GM21619 (cell line): ENCODE data around the gene RFT1.
A peak's percentile ranks its signal among the peaks of the same experiment; 100 is the strongest.

Experiments used
- ATAC-seq: cut with Tn5 transposase; IDR thresholded peaks from one replicate; pipeline ENCODE4 v1.9.1; 2021; ENCODE audit not compliant: unreplicated experiment

Gene RFT1, protein sequence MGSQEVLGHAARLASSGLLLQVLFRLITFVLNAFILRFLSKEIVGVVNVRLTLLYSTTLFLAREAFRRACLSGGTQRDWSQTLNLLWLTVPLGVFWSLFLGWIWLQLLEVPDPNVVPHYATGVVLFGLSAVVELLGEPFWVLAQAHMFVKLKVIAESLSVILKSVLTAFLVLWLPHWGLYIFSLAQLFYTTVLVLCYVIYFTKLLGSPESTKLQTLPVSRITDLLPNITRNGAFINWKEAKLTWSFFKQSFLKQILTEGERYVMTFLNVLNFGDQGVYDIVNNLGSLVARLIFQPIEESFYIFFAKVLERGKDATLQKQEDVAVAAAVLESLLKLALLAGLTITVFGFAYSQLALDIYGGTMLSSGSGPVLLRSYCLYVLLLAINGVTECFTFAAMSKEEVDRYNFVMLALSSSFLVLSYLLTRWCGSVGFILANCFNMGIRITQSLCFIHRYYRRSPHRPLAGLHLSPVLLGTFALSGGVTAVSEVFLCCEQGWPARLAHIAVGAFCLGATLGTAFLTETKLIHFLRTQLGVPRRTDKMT

DNA sequence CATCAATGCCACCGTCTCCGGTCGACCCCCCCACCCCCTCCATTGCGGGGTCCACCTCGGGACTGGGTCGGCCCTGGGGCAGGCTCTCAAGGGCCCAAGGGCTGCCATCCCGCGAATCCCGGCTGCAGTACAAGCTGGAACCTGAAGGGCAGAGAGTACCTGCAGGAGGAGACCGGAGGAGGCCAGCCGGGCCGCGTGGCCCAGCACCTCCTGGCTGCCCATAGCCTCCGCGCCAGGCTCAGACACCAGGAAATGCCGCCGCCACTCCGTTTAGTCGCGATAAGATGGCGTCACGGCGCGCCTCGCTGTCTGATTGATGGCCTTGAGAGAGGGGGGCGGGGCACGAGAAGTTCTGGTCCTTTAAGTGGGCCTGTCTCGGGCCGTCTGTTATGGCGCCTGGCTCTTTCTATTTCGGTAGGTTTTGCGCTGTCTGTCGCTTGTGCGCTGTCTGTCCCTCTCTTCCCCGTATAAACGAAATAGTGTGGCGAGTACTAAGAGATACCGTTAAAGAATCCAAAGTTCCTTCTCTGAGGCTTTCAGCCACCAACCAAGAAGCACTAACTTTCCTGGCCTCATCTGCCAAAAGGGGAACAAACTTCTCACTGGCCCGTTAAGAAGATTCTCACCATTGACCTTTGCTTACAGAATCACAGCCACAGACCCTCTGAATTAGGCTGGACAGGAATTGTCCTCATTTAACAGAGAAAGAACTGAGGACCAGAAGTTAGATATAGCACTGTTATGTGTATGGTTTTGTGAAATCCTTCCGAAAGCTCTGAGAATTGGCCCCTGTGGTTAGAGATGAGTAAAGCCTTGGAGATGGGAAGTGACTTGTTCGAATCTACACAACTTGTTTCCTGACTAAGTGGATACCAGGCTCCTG, at the start of gene RFT1:
TSS of gene RFT1 (minus strand) at position 257 of the 883 bp plus-strand sequence. CDS start at position 222, 35 bp downstream.
- peak; percentile 75 for ATAC-seq

DNA sequence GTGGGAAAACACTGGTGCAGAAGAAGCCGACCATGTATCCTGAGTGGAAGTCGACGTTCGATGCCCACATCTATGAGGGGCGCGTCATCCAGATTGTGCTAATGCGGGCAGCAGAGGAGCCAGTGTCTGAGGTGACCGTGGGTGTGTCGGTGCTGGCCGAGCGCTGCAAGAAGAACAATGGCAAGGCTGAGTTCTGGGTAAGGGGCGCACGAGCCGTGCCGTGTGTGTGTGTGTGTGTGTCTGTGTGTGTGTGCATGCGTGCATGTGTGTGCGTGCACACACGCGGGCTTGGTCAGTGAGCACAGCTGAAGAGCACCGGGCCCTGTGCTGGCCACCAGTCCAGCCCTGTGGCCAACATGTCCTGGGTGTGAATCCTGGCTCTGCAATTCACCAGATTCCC, 49.3 kb upstream of the RFT1 start:
- no peak for ATAC-seq

DNA sequence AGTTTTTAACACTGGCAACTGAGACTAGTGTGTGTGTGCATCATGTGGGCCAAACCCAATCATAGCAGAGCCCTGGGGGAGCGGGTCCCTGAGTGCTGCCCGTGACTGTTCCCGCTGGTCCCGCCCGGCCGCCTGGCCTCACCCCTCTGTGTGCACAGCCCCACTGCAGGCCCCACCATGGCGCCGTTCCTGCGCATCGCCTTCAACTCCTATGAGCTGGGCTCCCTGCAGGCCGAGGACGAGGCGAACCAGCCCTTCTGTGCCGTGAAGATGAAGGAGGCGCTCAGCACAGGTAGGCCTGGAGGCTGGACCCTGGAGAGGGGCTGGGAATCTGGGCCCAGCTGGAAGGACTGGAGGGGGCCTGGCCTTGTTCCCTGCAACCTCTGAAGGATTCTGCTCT, 48.0 kb upstream of the RFT1 start:
- ATAC-seq: no peak

DNA sequence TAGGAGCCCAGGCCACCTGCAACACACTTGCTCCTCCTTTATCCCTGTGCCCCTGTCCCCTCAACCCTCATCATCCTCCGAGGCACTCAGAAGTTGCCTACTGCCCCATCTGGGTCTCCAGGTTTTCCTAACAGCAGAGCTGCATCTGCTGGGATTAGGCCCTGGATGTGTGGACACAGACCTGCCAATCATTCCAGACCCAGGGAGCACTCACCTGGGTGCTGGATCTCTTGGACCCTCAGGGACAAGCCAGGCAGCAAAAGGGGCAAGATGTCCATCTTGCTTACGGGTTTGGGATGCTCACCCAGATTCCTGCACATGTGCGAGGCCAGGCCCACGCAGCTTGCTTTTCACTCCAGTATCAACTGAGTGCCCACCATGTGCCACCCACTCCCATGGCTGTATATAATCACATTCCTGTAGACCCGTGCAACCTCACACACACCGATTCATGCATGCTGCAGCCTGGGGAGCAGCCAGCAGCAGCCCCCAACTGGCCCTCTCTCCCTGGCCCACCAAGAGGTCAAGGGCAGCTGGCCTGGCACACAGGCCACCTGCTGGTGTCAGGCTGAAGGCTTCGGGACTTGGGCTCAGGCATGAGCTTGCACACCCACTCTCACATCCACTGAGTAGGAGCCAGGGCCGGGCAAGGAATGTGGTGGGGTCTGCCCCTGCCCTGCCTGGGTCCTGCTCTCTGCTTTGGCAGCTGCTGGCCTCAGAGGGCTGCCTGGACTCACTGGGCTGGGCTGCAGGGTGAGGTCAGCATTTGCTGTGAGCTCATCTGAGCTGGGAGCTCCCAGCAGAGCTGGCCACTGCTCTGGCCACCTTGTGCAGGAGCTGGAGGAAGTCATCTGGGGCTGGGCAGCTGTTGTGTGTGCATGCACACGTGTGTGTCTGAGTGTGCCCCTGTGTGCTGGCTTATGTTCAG, 45.6 kb upstream of the RFT1 start:
- no peak for ATAC-seq

DNA sequence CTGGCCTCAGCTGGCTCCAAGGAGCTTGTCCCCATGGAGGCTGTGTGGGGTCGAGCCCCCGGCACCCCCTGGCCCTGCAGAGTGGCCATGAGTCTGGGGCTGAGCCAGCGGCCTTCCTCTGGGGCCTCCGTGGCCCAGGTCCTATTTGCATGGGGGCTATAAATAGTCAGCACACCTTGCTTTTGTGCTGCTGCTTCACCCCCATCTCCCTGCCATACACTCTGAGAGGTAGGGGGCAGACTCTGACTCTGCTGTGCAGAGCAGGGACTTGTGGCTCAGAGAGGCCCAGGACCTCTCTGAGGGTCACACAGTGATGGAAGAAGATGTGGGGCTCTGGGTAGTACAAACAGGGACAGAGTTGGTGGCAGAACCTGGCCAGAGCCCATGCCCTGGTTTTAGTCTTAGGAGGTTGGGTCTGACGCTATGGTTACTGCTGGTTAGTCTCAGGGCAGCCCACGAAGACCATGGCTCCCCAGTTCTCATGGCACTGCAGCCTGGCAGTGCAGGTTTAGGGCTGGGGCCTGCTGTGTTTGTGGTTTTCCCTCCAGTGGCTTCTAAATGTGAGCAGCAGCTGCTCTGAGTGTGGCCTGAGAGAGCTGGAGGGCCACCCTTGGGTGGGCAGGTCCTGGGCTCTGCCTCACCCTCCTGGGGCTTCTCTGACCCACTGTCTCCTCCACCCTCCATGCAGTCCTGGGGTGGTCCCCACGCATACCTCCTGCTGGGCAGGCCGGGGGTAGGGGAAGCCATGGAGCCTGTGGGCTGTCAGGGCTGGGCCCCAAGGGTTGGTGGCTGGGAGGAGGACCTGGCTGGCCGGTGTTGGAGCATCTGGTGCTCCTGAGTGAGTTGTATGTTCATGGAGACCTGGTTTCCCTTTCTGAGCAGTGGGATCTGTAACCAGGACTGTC, 44.4 kb upstream of the RFT1 start:
- ATAC-seq: peak; percentile 60

DNA sequence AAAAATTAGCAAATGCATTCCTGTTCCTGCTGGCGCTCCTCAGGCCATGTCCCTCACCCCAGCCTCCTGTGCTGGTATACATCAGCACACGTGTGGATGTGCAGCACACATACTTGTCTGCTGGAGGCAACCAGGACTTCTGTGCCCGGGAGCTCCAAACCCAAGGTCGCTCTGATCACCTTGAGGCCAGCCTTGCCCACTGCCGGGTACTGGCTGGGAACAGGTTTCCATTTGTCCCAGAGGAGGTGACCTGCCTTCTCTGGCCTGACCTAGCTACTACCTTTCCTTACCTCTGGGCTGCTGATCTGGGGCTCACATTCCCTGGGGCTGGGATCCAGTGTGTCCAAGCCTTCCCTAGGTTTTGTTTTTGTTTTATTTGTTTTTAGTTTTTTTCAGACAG, 42.9 kb upstream of the RFT1 start:
- no peak for ATAC-seq

DNA sequence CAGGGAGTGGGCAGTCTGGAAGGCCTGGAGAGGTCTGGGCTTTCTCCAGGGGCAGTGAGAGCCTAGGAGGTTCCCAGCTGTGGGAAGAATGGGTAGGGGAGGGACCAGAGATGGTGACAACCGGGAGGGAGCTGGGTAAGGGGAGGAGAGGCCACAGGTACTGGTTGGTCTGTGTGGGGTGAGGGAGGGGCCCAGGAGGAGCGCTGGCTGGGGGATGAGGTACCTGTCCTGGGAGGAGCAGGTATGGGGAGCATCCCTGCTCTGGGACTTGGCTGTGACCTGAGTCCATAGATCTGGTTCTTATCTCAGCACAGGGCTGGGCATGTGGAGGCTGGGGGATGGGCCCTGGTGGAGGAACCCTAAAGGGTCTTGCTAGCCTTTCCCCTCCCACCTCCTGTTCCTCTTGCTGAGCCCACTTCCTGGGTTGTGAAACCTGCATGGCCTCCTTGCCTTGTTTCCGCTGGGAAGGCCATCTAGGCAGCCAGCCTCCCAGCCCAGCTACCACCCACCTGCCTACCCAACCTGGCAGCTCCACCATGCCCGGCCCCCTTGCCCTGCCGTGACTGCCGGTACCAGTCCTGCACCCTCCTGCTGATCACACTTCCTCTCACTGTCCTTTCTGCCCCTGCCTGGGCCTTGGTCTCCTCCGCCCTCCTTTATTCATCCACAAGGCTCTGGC, 41.7 kb upstream of the RFT1 start:
- ATAC-seq: no peak

DNA sequence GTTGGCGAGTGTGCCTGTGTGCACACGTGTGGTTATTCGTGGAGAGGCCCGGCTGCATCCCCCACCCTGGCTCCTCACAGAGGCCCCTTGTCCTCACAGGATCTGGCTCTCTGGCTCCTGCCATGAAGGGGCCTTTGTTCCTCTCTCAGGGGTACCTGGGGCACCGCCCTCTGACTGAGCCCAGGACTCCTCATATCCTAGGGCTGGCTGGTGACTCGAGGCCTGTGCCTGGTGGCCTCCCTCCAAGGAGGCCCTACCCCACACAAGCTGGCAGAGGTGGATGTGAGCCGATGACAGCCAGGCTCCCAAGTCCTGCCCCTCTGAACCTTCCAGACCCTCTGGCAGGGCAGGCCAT, 40.8 kb upstream of the RFT1 start:
- ATAC-seq: no peak

DNA sequence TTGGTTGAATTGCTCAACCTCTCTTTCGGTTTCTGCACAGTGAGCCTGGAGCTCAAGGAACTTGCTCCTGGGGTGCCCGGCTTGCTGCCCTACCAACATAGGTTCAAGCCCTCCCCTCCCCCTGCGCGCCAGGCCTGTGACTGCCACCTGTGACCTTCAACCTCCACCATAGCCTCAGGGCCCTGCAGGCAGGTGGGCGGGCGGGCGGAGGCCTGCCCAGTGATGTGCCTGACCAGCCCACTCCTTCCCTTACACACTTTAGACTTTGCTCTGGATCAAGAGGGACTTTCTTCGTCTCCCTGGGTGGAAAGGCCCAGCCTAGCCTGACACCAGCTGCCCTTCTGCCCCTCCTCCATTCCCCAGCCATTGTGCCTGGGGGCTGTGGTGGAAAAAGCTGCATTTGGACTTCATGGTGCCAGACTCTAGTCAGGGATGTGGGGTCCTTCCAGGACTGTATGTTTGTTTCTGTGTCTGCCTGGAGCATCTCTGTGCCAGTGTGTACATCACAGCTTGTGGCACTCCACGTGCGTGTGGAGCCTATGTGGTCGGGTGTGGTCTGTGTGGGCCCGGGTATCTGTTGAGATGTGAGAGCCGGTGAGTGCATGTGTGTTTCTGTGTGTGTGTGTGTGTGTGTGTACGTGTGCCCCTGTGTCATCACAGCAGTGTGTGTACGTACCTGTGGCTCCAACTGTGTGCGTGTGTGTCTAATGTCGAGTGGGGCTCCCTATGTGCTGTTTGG, 40.3 kb upstream of the RFT1 start:
- ATAC-seq: peak; percentile 43

DNA sequence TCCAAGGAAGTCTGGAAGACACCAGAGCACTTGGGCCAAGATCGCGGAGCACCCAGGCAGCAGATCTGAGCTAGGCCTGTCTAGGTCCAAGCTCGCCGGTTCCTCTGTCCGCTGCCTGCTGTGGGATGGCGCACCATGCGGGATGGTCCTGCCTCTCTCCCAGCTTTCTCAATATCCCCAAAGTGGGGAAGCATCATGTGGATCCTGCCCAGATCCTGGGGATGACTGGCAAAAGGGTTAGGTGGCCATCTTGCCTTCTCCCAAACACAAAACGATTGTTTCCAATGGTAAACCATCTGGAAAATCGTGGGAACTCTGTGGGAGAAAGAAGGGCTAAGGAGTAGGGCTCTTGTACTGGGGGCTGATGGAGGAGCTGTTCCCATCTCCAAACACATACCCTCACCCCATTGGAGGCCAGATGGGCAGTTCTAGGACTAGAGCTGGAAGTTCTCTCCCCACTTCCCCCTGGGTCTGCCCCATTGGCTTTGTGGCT, 39.6 kb upstream of the RFT1 start:
- ATAC-seq: no peak

DNA sequence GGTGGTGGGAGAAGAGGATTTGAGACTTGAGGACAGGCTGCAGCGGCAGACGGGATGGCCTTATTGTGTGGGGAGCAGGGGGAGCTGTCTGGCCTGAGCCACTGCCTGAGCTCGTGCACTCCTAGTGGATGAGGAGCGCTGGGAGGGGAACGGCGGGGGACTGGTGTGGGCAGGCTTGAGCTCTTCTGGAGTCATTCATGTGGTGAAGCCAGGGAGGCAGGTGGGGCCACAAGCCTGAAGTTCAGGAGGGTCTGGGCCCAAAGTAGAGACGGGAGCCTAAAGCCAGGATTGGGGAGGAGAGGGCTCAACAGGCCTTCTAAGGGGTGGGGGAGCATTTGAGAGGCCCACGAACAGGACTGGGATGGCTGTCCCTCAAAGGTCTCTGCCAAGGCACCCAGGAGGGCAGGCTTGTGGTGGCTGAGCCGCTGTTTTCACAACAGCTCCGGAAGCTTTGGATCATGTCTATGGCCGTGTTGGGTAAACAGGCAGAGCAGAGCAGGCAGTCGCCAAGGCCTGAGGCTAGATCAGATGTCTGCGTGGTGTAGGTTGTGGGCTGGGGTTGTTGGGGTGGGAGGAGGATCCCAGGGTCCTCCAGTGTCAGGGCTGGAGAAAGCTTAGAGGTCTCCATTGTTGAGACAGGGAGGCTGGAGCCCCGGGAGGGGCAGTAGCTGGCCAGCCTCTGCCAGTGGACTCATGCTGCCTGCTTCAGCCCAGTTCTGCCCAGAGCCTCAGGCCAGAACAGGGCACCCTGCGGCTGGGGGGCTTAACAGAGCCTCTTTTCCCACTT, 39.0 kb upstream of the RFT1 start:
- no peak for ATAC-seq

DNA sequence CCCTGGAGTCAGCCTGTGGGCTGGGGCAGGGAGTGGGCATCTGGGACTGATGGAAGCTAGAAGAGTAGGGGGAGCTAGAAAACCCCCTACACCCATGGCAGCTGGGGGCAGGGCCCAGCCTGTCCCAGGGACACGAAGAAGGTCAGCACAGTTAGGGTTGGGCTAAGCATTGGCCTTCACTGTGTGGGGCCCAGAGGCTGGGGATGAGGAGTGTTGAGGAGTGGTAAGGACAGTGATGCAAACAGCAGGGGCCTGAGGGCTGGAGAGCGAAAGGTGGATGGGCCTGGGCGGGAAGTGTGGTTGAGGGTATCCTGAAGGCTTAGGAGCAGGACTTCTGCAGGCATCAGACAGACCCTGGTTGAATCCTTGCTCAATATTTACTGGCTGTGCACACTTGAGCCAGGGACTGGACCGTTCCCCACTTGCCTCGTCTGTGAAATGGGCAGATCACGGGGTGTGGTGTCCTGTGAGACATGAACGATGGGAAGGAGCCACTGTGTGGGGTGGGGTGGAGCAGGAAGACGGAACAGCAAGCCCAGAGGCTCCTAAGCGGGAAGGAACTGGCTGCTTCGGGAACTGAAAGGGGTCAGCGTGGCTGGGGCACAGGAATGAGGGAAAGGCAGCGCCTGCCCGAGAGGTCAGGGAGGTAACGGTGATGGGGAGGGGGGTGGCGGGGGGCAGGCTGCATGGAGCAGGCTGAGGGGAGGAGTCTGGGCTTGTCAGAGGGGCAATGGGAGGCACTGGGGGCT, 38.1 kb upstream of the RFT1 start:
- ATAC-seq: no peak

DNA sequence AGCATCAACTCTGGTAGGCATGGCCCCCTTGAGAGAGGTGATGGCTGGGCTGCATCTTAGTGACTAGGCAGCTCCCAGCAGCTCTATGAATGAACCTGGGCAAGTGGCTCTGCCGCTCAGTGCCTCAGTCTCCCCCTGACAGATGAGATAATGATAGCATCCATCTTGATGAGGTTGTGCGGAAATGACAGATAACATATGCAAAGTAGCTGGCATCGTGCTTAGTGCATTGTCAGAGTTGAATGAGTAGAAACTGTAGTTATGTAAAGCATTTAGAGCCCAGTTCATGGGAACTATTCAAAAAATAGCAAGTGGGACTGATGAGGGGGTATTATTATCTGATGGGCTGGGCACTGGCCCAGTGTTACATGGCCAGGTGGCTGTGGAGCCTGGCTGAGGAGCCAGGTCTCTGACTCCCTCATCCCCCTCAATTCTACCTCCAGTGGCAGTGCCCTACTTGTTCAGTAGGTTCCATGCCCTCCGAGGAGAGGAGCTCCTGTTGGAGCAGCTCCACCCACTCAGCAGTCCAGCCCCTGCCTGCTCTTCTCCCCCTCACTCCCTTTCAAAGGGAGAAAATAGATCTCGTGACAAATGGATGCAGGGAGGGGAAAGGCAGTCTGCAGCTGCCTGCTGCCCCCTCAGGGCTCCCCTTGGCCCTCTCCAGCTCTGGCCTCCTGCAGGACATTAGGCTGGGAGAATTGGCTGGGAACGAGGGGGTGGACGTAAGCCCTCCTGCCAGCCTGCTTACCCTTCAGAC, 37.4 kb upstream of the RFT1 start:
- ATAC-seq: peak; percentile 27

DNA sequence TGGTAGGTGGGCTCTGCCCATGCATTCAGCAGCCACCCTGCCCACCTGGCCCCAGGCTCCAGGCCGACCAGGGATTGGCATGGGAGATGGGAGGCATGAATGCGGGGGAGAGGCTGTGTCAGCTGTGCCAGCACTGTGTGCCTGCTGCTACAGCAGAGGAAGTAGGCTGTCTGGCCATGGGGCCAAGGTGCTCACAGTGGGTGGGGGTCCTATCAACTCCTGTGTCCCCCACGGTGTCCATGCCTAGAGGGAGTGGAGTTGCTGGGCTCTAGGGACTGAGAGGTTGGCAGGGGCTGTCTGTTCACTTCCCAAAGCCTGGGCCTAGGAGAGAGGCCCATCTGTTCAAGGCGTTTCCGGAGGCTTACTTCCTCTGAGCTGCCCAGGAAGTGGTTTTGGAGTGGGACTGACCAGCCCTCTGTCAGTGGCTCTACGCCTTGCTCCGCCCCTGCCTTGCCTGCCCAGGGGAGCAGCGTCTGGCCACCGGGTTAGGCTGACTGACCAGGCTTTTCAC, 36.6 kb upstream of the RFT1 start:
- ATAC-seq: no peak

DNA sequence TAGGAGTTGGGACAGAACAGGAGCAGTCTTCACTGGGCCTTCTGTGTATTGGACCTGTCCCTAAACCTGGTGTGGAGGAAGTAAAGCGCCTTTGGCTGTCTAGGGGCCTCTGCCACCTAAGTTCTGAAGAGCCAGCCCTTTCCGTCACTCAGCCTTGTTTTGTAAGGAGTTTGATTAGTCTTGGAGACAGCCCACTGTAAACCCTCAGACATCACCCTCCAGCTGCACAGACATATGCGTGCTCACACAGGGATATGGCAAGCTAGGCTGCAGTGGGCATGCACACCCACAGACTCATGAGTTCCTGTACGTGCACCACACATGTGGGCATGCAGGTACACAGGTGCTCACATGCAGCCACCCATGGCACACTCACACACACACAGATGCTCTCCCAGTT, 36.0 kb upstream of the RFT1 start:
- ATAC-seq: no peak

DNA sequence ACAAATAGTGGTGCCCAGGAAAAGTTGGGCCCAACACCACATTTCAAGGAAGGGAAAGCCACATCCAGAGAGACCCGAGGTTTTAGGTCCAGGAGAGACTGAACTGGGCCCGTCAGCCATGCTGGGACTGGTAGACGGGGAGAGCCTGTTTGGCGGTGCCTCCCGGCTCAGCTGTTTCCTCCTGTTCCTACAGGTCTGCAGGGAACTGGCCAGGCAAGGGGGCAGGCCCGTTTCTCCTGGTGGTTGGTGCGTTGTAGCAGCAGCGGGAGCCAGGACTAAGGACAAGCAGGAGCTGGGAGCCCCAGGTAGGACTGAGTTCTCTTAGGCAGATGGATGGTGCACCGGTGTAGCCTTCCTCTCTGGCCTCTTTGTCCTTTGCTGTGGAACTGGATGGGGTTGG, 34.7 kb upstream of the RFT1 start:
- ATAC-seq: no peak
